OCI-LY3 (cell line): ENCODE measurements around the gene CD83.

Source experiments
- EZH2phosphoT487 ChIP-seq: fragments of 200-600 bp; shearing (Covaris generic); IDR thresholded peaks from 2 replicates; pipeline ENCODE4 v1.6.1; 2018; ENCODE audit warnings: antibody characterized with exemption, mixed run types, low read depth
- TF ChIP-seq, protein P1 (sequence below): fragments of 200-600, 300-600 bp; sonication (generic); IDR thresholded peaks from 2 replicates; pipeline ENCODE4 v1.5.1; 2014; ENCODE audit warnings: antibody characterized with exemption, low read length, low read depth

DNA sequence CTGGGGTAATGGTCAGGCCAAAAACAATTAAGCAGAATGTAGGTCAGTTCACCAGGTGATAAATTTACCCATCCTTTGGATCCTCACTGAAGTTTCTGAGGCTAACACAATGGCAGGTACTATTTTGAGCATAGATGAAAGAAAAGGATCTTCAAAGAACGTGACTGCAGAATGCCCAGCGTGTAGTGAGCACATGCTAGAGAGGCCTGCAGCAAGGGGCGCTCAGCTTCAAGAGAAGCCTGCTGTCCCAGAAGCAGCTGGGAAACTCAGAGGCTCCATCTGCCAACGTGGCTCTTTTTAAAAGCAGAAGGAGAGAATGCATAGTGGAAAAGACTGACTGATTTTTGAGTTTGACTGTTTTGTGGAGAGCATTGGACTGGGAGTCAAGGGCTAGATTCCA lies 57.4 kb downstream of the CD83 start:
- TF ChIP-seq, protein P1, sequence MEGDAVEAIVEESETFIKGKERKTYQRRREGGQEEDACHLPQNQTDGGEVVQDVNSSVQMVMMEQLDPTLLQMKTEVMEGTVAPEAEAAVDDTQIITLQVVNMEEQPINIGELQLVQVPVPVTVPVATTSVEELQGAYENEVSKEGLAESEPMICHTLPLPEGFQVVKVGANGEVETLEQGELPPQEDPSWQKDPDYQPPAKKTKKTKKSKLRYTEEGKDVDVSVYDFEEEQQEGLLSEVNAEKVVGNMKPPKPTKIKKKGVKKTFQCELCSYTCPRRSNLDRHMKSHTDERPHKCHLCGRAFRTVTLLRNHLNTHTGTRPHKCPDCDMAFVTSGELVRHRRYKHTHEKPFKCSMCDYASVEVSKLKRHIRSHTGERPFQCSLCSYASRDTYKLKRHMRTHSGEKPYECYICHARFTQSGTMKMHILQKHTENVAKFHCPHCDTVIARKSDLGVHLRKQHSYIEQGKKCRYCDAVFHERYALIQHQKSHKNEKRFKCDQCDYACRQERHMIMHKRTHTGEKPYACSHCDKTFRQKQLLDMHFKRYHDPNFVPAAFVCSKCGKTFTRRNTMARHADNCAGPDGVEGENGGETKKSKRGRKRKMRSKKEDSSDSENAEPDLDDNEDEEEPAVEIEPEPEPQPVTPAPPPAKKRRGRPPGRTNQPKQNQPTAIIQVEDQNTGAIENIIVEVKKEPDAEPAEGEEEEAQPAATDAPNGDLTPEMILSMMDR, result no peak
- no peak for TF ChIP-seq EZH2phosphoT487
